ENCODE data around the gene RAMP2. TPM values are rescaled to one million over a fixed set of nuclear protein-coding genes. Genes with fewer than 3 reads are reported as not detected.
A peak's percentile ranks its signal among the peaks of the same experiment; 100 is the strongest.
"Not testable (repeated sequence)": the region's sequence is repeated elsewhere in the genome, so short reads cannot be mapped to it uniquely, and the experiment has no call there.

Gene RAMP2
- total RNA-seq, 2 experiments from 2014 or later = not detected

GRCh38 chr17:42769964-42770363 is 8.9 kb downstream of the RAMP2 start:
- ChIA-PET POLR2A (interaction anchor here (0.6 kb wide), 1 partner anchor 832 kb away, joined by 3 read pairs; no protein-coding TSS in a partner anchor), CTCF (interaction anchor here (0.6 kb wide), 2 partner anchors 31 to 190 kb away, joined by 3 read pairs; no protein-coding TSS in a partner anchor)
- H3K36me3 Mint-ChIP-seq (ENCODE audit: low read depth); ATAC-seq; DNase-seq; H3K9me3 Mint-ChIP-seq (ENCODE audit: low read depth); H3K27ac Mint-ChIP-seq; H3K4me3 Mint-ChIP-seq: not testable (repeated sequence)
- intact Hi-C loops (cut with DNase I, micrococcal nuclease) = loop anchor here in 1 of 2 experiments (5.0 kb wide), 1 partner anchor 52 kb away; the partner anchor contains the start of gene BECN1
- Mint-ChIP-seq H3K4me1 (peaks cover 22% of the 10 kb centered on the region), H3K27me3 (peaks cover 11% of the 10 kb centered on the region)

- POLR2A ChIA-PET = interaction anchor here (1.6 kb wide), 1 partner anchor 13 kb away, joined by 5 read pairs; no protein-coding TSS in a partner anchor
- no peak for DNase-seq
- Mint-ChIP-seq H3K27ac (peak overlapping the region; percentile 95), H3K9me3 (ENCODE audit: low read depth) (no peaks in the 10 kb centered on the region), H3K4me3 (peak overlapping the region; percentile 96), H3K27me3 (peaks cover 3% of the 10 kb centered on the region), H3K36me3 (ENCODE audit: low read depth) (peaks cover 24% of the 10 kb centered on the region), H3K4me1 (peaks cover 22% of the 10 kb centered on the region)
- intact Hi-C loops (cut with DNase I, micrococcal nuclease) = loop anchor here (1.0 to 5.0 kb wide), 8 partner anchors 13 to 195 kb away; partner anchors contain the start of genes BECN1 (in 2 of the 2), CNTD1 (in 1 of the 2), COA3 (in 1 of the 2) and EZH1 (in 1 of the 2)
- CTCF ChIA-PET = interaction anchor here (0.6 to 3.1 kb wide), 6 partner anchors 9 to 586 kb away, joined by 3 to 23 read pairs (median 3); partner anchors contain the start of gene PSMC3IP
- ATAC-seq = peak; percentile 30
Measured at GRCh38 chr17:42772945-42773289, 11.9 kb downstream of the RAMP2 start.

GRCh38 chr17:42773290-42774035 is 12.4 kb downstream of the RAMP2 start, which contains the start of gene VPS25:
TSS of gene VPS25 (plus strand) at chr17:42773449. CDS start at chr17:42773476, 27 bp downstream.
- ChIA-PET CTCF (interaction anchor here (0.6 to 3.1 kb wide), 10 partner anchors 8 to 586 kb away, joined by 3 to 23 read pairs (median 4); partner anchors contain the start of genes BECN1, COA3 and PSMC3IP), POLR2A (interaction anchor here (0.6 to 1.6 kb wide), 3 partner anchors 8 to 247 kb away, joined by 3 to 5 read pairs (median 4); no protein-coding TSS in a partner anchor)
- peak within 1 kb of the TSS; percentile 95 for H3K27ac Mint-ChIP-seq
- intact Hi-C loops (cut with DNase I, micrococcal nuclease) = loop anchor here (1.0 to 5.0 kb wide), 7 partner anchors 25 to 195 kb away; partner anchors contain the start of genes BECN1 (in 2 of the 2), CNTD1 (in 1 of the 2), COA3 (in 1 of the 2) and EZH1 (in 1 of the 2)
- no peaks in the 10 kb centered on the region for H3K9me3 Mint-ChIP-seq (ENCODE audit: low read depth)
- peak; percentile 97 for ATAC-seq
- peaks cover 22% of the 10 kb centered on the region for H3K4me1 Mint-ChIP-seq
- peaks cover 25% of the 10 kb centered on the region for H3K36me3 Mint-ChIP-seq (ENCODE audit: low read depth)
- peak within 1 kb of the TSS; percentile 96 for H3K4me3 Mint-ChIP-seq
- peak; percentile 81 for DNase-seq
- H3K27me3 Mint-ChIP-seq = no peaks in the 10 kb centered on the region

GRCh38 chr17:42774066-42774745 is 13.2 kb downstream of the RAMP2 start:
- intact Hi-C loops (cut with DNase I, micrococcal nuclease) = loop anchor here in 1 of 2 experiments (5.0 kb wide), 1 partner anchor 48 kb away; the partner anchor contains the start of gene BECN1
- CTCF ChIA-PET = interaction anchor here (0.6 to 3.1 kb wide), 7 partner anchors 9 to 196 kb away, joined by 3 to 23 read pairs (median 4); partner anchors contain the start of genes BECN1, COA3 and PSMC3IP
- Mint-ChIP-seq H3K27me3 (no peaks in the 10 kb centered on the region), H3K36me3 (ENCODE audit: low read depth) (peaks cover 28% of the 10 kb centered on the region), H3K4me1 (peaks cover 22% of the 10 kb centered on the region), H3K9me3 (ENCODE audit: low read depth) (no peaks in the 10 kb centered on the region), H3K4me3 (peak overlapping the region; percentile 96), H3K27ac (peak overlapping the region; percentile 95)
- DNase-seq (no peak), ATAC-seq (no peak)
- POLR2A ChIA-PET = interaction anchor here (0.7 to 0.8 kb wide), 2 partner anchors 8 to 13 kb away, joined by 3 read pairs; no protein-coding TSS in a partner anchor

GRCh38 chr17:42775534-42776098 is 14.6 kb downstream of the RAMP2 start:
- Mint-ChIP-seq H3K4me1 (peaks cover 25% of the 10 kb centered on the region), H3K27ac (no peak overlapping the region), H3K27me3 (no peaks in the 10 kb centered on the region), H3K9me3 (ENCODE audit: low read depth) (no peaks in the 10 kb centered on the region), H3K36me3 (ENCODE audit: low read depth) (peaks cover 36% of the 10 kb centered on the region), H3K4me3 (no peak overlapping the region)
- ATAC-seq (no peak), DNase-seq (no peak)
- intact Hi-C loops (cut with DNase I, micrococcal nuclease) = no loop called here
- ChIA-PET CTCF (no interaction called here), POLR2A (no interaction called here)

- Mint-ChIP-seq H3K27ac (no peak overlapping the region), H3K9me3 (ENCODE audit: low read depth) (no peaks in the 10 kb centered on the region), H3K4me3 (no peak overlapping the region), H3K27me3 (peaks cover 18% of the 10 kb centered on the region), H3K4me1 (peaks cover 18% of the 10 kb centered on the region), H3K36me3 (ENCODE audit: low read depth) (peaks cover 36% of the 10 kb centered on the region)
- CTCF ChIA-PET = interaction anchor here (1.1 kb wide), 1 partner anchor 191 kb away, joined by 3 read pairs; no protein-coding TSS in a partner anchor
- DNase-seq (no peak), ATAC-seq (no peak)
- intact Hi-C loops (cut with DNase I, micrococcal nuclease) = no loop called here
- POLR2A ChIA-PET = no interaction called here
Measured at GRCh38 chr17:42778570-42778969, 17.5 kb downstream of the RAMP2 start.

GRCh38 chr17:42779304-42779935 is 18.4 kb downstream of the RAMP2 start:
- ChIA-PET POLR2A (no interaction called here), CTCF (no interaction called here)
- Mint-ChIP-seq H3K4me3 (no peak overlapping the region), H3K27me3 (peaks cover 26% of the 10 kb centered on the region), H3K36me3 (ENCODE audit: low read depth) (peaks cover 28% of the 10 kb centered on the region), H3K9me3 (ENCODE audit: low read depth) (no peaks in the 10 kb centered on the region), H3K4me1 (peaks cover 15% of the 10 kb centered on the region), H3K27ac (no peak overlapping the region)
- DNase-seq (no peak), ATAC-seq (no peak)
- intact Hi-C loops (cut with DNase I, micrococcal nuclease) = no loop called here

- Mint-ChIP-seq H3K4me1 (peaks cover 18% of the 10 kb centered on the region), H3K27ac (no peak within 1 kb of the TSS), H3K9me3 (ENCODE audit: low read depth) (no peaks in the 10 kb centered on the region), H3K36me3 (ENCODE audit: low read depth) (peaks cover 26% of the 10 kb centered on the region), H3K4me3 (no peak within 1 kb of the TSS), H3K27me3 (peaks cover 32% of the 10 kb centered on the region)
- DNase-seq = no peak
- ChIA-PET POLR2A (interaction anchor here (0.5 kb wide), 1 partner anchor 178 kb away, joined by 4 read pairs; no protein-coding TSS in a partner anchor), CTCF (no interaction called here)
- intact Hi-C loops (cut with DNase I, micrococcal nuclease) = no loop called here
- ATAC-seq = peak; percentile 25
Measured at GRCh38 chr17:42779936-42780850, 19.2 kb downstream of the RAMP2 start, which contains the start of gene WNK4. TSS of gene WNK4 (plus strand) at chr17:42780610. CDS start at chr17:42780699, 89 bp downstream.

- CTCF ChIA-PET = no interaction called here
- POLR2A ChIA-PET = interaction anchor here (0.5 to 1.0 kb wide), 2 partner anchors 8 to 177 kb away, joined by 3 to 4 read pairs; partner anchors contain the start of gene VPS25
- Mint-ChIP-seq H3K4me3 (no peak overlapping the region), H3K4me1 (peaks cover 22% of the 10 kb centered on the region), H3K9me3 (ENCODE audit: low read depth) (no peaks in the 10 kb centered on the region), H3K27me3 (peaks cover 39% of the 10 kb centered on the region), H3K36me3 (ENCODE audit: low read depth) (peaks cover 20% of the 10 kb centered on the region), H3K27ac (no peak overlapping the region)
- ATAC-seq = no peak
- intact Hi-C loops (cut with DNase I, micrococcal nuclease) = no loop called here
- no peak for DNase-seq
Measured at GRCh38 chr17:42780851-42781638, 20.0 kb downstream of the RAMP2 start.
